WTC11 (cell line): ENCODE data around the gene LPAR2. TPM values are rescaled to one million over a fixed set of nuclear protein-coding genes. Genes with fewer than 3 reads are reported as not detected.

ENCODE experiments used
- ELF4 ChIP-seq: sonication (generic); formaldehyde crosslinking; IDR thresholded peaks from 2 replicates; pipeline ENCODE4 v1.8.1; 2022; ENCODE audit warnings: low read depth, mild to moderate bottlenecking, moderate library complexity, missing genetic modification reagents
- ESRRA ChIP-seq: sonication (generic); formaldehyde crosslinking; IDR thresholded peaks from 2 replicates; pipeline ENCODE4 v1.8.1; 2022; ENCODE audit warnings: mild to moderate bottlenecking, missing genetic modification reagents, borderline replicate concordance
- ETV6 ChIP-seq: sonication (generic); formaldehyde crosslinking; IDR thresholded peaks from 2 replicates; pipeline ENCODE4 v1.8.1; 2022; ENCODE audit warnings: mild to moderate bottlenecking, missing genetic modification reagents
- FOXJ3 ChIP-seq: sonication (generic); formaldehyde crosslinking; IDR thresholded peaks from 2 replicates; pipeline ENCODE4 v1.9.0; 2021; ENCODE audit warnings: missing genetic modification reagents, mild to moderate bottlenecking, borderline replicate concordance
- FOXP1 ChIP-seq: sonication (generic); formaldehyde crosslinking; IDR thresholded peaks from 2 replicates; pipeline ENCODE4 v1.8.0; 2022; ENCODE audit warnings: missing genetic modification reagents, mild to moderate bottlenecking, moderate library complexity, borderline replicate concordance
- KAT7 ChIP-seq: sonication (generic); formaldehyde crosslinking; IDR thresholded peaks from 2 replicates; pipeline ENCODE4 v1.8.1; 2023; ENCODE audit warnings: missing genetic modification reagents, mild to moderate bottlenecking, borderline replicate concordance
- MXD4 ChIP-seq: fragments of 250-450 bp; sonication (Bioruptor Pico); IDR thresholded peaks from 2 replicates; pipeline ENCODE4 v1.8.0; 2021; ENCODE audit warnings: mild to moderate bottlenecking, moderate library complexity, borderline replicate concordance
- MYBL2 ChIP-seq: sonication (generic); formaldehyde crosslinking; IDR thresholded peaks from 2 replicates; pipeline ENCODE4 v1.8.1; 2023; ENCODE audit warnings: mild to moderate bottlenecking, moderate library complexity, missing genetic modification reagents
- NR3C1 ChIP-seq: sonication (generic); formaldehyde crosslinking; conservative IDR thresholded peaks from 2 replicates; pipeline ENCODE4 v1.8.1; 2023; ENCODE audit warnings: low read depth, mild to moderate bottlenecking, missing genetic modification reagents
- RELA ChIP-seq: sonication (generic); formaldehyde crosslinking; IDR thresholded peaks from 2 replicates; pipeline ENCODE4 v1.8.1; 2022; ENCODE audit warnings: missing genetic modification reagents, mild to moderate bottlenecking, borderline replicate concordance
- RORB ChIP-seq: fragments of 250-450 bp; sonication (Bioruptor Pico); IDR thresholded peaks from 2 replicates; pipeline ENCODE4 v1.9.0; 2021; ENCODE audit warnings: mild to moderate bottlenecking
- SP1 ChIP-seq: sonication (generic); formaldehyde crosslinking; conservative IDR thresholded peaks from 2 replicates; pipeline ENCODE4 v1.8.1; 2022; ENCODE audit warnings: missing genetic modification reagents
- ZNF121 ChIP-seq: sonication (generic); formaldehyde crosslinking; IDR thresholded peaks from 2 replicates; pipeline ENCODE4 v1.8.0; 2023; ENCODE audit warnings: missing genetic modification reagents
- ZNF219 ChIP-seq: sonication (generic); formaldehyde crosslinking; IDR thresholded peaks from 2 replicates; pipeline ENCODE4 v1.8.0; 2023; ENCODE audit warnings: missing genetic modification reagents, mild to moderate bottlenecking, borderline replicate concordance
- ZNF232 ChIP-seq: sonication (generic); formaldehyde crosslinking; IDR thresholded peaks from 2 replicates; pipeline ENCODE4 v1.8.0; 2022; ENCODE audit warnings: mild to moderate bottlenecking, missing genetic modification reagents
- total RNA-seq: library from RNA; stranded (reverse); gene quantifications from 3 replicates; pipeline ENCODE4 v1.2.3, GENCODE V29; 2021
- TF ChIP-seq, protein P1 (sequence below): fragments of 250-450 bp; sonication (Bioruptor Pico); conservative IDR thresholded peaks from 2 replicates; pipeline ENCODE4 v1.9.0; 2021; ENCODE audit warnings: mild to moderate bottlenecking
- TF ChIP-seq, protein P2 (sequence below): sonication (generic); formaldehyde crosslinking; IDR thresholded peaks from 2 replicates; pipeline ENCODE4 v1.8.1; 2022; ENCODE audit warnings: low read depth, missing genetic modification reagents, borderline replicate concordance
- TF ChIP-seq, protein P3 (sequence below): sonication (generic); formaldehyde crosslinking; IDR thresholded peaks from 2 replicates; pipeline ENCODE4 v1.8.1; 2023; ENCODE audit warnings: mild to moderate bottlenecking, missing genetic modification reagents, moderate library complexity
- TF ChIP-seq, protein P4 (sequence below): sonication (generic); formaldehyde crosslinking; IDR thresholded peaks from 2 replicates; pipeline ENCODE4 v1.8.1; 2023; ENCODE audit warnings: mild to moderate bottlenecking, missing genetic modification reagents
- TF ChIP-seq, protein P5 (sequence below): fragments of 250-450 bp; sonication (Bioruptor Pico); IDR thresholded peaks from 2 replicates; pipeline ENCODE4 v1.9.0; 2021; ENCODE audit warnings: mild to moderate bottlenecking
- TF ChIP-seq, protein P6 (sequence below): fragments of 200-600 bp; IDR thresholded peaks from 2 replicates; pipeline ENCODE4 v1.8.0; 2022; ENCODE audit warnings: antibody characterized with exemption
- TF ChIP-seq, protein P7 (sequence below): sonication (generic); formaldehyde crosslinking; IDR thresholded peaks from 2 replicates; pipeline ENCODE4 v1.8.1; 2022; ENCODE audit warnings: low read depth, mild to moderate bottlenecking, moderate library complexity, missing genetic modification reagents, borderline replicate concordance
- TF ChIP-seq, protein P8 (sequence below): sonication (generic); formaldehyde crosslinking; IDR thresholded peaks from 2 replicates; pipeline ENCODE4 v1.8.1; 2023; ENCODE audit warnings: mild to moderate bottlenecking, moderate library complexity, missing genetic modification reagents
- TF ChIP-seq, protein P9 (sequence below): sonication (generic); formaldehyde crosslinking; IDR thresholded peaks from 2 replicates; pipeline ENCODE4 v1.8.1; 2023; ENCODE audit warnings: mild to moderate bottlenecking, missing genetic modification reagents

LPAR2 gene
- total RNA-seq, 1 experiment from 2014 or later = 44.5 TPM

DNA sequence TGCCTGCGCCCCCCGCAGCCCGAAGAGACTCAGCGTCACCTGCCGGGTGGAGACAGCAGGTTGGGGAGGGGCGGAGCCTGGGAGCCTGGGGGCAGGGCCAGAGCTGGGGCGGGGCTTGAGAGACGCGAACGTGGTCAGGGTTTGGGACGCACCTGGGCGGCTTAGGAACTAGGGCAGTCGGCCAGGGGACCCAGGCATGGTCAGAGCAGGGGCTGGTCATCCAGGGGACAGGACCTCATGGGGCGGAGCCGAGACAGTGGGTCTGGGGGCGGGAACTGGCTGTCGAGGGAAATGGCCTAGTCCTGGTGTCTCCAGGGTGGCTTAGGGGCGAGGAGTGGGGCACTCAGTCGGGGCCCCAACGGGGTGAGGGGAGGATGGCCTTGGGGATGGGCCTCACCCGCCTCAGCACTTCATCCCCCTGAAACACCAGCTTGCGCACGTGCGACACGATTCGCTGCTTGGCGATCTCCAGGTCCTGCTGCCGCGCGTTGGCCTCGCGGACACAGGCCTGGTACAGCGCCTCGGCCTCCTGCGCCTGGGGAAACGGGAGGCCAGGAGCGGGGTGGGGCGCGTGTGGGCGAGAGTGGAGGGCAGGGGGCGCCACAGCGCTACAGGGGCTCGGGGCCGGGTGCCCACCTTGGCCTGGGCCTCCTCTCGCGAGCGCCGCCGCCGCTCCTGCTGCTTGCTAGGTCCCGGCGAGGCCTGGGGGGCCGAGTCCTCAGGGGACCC is 9.7 kb upstream of the LPAR2 start (continued):
- TF ChIP-seq, protein P1, sequence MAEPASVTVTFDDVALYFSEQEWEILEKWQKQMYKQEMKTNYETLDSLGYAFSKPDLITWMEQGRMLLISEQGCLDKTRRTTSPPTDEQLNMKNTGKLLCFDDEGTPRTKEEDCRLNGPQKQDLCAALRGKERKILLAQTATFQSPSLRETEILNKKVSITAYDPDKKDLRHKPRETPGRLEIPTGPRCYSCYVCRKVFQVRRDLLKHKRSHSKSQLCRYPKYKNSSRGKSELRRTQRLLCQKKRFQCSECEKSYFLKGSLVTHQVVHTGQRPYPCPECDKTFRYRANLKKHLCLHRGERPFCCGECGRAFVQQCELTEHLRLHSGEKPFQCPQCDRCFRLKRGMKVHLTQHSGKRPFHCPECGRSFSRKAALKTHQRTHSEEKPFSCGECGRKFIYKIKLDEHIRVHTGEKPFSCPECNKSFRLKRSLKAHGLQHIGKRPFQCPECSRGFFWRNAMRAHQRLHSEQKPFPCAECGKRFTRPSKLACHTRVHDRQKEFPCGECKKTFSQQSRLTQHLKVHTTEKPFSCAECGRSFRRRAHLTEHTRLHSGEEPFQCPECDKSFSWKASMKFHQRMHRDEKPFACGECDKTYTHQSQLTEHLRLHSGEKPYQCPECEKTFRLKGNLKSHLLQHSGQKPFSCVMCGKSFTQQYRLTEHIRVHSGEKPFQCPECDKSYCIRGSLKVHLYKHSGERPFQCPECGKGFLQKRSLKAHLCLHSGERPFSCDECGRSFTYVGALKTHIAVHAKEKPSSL (CRISPR knock-in tag) = no peak
- TF ChIP-seq ZNF219 (CRISPR knock-in tag) (no peak), RORB (CRISPR knock-in tag) (no peak), NR3C1 (CRISPR knock-in tag) (no peak), SP1 (CRISPR knock-in tag) (peak; percentile 69), KAT7 (no peak), ELF4 (no peak), ZNF232 (no peak), FOXJ3 (CRISPR knock-in tag) (no peak), MXD4 (CRISPR knock-in tag) (no peak), MYBL2 (no peak), ESRRA (CRISPR knock-in tag) (no peak), FOXP1 (CRISPR knock-in tag) (peak; percentile 38), ETV6 (CRISPR knock-in tag) (0 out of 2 replicates have a peak, but pooled peaks have one; percentile 22), ZNF121 (CRISPR knock-in tag) (no peak), RELA (CRISPR knock-in tag) (no peak)
- TF ChIP-seq, protein P2, sequence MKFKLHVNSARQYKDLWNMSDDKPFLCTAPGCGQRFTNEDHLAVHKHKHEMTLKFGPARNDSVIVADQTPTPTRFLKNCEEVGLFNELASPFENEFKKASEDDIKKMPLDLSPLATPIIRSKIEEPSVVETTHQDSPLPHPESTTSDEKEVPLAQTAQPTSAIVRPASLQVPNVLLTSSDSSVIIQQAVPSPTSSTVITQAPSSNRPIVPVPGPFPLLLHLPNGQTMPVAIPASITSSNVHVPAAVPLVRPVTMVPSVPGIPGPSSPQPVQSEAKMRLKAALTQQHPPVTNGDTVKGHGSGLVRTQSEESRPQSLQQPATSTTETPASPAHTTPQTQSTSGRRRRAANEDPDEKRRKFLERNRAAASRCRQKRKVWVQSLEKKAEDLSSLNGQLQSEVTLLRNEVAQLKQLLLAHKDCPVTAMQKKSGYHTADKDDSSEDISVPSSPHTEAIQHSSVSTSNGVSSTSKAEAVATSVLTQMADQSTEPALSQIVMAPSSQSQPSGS = no peak
- TF ChIP-seq, protein P3, sequence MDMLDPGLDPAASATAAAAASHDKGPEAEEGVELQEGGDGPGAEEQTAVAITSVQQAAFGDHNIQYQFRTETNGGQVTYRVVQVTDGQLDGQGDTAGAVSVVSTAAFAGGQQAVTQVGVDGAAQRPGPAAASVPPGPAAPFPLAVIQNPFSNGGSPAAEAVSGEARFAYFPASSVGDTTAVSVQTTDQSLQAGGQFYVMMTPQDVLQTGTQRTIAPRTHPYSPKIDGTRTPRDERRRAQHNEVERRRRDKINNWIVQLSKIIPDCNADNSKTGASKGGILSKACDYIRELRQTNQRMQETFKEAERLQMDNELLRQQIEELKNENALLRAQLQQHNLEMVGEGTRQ (CRISPR knock-in tag) = no peak
- TF ChIP-seq, protein P4, sequence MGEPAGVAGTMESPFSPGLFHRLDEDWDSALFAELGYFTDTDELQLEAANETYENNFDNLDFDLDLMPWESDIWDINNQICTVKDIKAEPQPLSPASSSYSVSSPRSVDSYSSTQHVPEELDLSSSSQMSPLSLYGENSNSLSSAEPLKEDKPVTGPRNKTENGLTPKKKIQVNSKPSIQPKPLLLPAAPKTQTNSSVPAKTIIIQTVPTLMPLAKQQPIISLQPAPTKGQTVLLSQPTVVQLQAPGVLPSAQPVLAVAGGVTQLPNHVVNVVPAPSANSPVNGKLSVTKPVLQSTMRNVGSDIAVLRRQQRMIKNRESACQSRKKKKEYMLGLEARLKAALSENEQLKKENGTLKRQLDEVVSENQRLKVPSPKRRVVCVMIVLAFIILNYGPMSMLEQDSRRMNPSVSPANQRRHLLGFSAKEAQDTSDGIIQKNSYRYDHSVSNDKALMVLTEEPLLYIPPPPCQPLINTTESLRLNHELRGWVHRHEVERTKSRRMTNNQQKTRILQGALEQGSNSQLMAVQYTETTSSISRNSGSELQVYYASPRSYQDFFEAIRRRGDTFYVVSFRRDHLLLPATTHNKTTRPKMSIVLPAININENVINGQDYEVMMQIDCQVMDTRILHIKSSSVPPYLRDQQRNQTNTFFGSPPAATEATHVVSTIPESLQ (CRISPR knock-in tag) = no peak
- TF ChIP-seq, protein P5, sequence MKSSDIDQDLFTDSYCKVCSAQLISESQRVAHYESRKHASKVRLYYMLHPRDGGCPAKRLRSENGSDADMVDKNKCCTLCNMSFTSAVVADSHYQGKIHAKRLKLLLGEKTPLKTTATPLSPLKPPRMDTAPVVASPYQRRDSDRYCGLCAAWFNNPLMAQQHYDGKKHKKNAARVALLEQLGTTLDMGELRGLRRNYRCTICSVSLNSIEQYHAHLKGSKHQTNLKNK (CRISPR knock-in tag) = no peak
- TF ChIP-seq, protein P6, sequence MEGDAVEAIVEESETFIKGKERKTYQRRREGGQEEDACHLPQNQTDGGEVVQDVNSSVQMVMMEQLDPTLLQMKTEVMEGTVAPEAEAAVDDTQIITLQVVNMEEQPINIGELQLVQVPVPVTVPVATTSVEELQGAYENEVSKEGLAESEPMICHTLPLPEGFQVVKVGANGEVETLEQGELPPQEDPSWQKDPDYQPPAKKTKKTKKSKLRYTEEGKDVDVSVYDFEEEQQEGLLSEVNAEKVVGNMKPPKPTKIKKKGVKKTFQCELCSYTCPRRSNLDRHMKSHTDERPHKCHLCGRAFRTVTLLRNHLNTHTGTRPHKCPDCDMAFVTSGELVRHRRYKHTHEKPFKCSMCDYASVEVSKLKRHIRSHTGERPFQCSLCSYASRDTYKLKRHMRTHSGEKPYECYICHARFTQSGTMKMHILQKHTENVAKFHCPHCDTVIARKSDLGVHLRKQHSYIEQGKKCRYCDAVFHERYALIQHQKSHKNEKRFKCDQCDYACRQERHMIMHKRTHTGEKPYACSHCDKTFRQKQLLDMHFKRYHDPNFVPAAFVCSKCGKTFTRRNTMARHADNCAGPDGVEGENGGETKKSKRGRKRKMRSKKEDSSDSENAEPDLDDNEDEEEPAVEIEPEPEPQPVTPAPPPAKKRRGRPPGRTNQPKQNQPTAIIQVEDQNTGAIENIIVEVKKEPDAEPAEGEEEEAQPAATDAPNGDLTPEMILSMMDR = peak; percentile 26; the same call in 1 of the 2 replicates
- TF ChIP-seq, protein P7, sequence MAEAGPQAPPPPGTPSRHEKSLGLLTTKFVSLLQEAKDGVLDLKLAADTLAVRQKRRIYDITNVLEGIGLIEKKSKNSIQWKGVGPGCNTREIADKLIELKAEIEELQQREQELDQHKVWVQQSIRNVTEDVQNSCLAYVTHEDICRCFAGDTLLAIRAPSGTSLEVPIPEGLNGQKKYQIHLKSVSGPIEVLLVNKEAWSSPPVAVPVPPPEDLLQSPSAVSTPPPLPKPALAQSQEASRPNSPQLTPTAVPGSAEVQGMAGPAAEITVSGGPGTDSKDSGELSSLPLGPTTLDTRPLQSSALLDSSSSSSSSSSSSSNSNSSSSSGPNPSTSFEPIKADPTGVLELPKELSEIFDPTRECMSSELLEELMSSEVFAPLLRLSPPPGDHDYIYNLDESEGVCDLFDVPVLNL (CRISPR knock-in tag) = no peak
- TF ChIP-seq, protein P8, sequence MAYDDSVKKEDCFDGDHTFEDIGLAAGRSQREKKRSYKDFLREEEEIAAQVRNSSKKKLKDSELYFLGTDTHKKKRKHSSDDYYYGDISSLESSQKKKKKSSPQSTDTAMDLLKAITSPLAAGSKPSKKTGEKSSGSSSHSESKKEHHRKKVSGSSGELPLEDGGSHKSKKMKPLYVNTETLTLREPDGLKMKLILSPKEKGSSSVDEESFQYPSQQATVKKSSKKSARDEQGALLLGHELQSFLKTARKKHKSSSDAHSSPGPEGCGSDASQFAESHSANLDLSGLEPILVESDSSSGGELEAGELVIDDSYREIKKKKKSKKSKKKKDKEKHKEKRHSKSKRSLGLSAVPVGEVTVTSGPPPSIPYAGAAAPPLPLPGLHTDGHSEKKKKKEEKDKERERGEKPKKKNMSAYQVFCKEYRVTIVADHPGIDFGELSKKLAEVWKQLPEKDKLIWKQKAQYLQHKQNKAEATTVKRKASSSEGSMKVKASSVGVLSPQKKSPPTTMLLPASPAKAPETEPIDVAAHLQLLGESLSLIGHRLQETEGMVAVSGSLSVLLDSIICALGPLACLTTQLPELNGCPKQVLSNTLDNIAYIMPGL (CRISPR knock-in tag) = no peak
- TF ChIP-seq, protein P9, sequence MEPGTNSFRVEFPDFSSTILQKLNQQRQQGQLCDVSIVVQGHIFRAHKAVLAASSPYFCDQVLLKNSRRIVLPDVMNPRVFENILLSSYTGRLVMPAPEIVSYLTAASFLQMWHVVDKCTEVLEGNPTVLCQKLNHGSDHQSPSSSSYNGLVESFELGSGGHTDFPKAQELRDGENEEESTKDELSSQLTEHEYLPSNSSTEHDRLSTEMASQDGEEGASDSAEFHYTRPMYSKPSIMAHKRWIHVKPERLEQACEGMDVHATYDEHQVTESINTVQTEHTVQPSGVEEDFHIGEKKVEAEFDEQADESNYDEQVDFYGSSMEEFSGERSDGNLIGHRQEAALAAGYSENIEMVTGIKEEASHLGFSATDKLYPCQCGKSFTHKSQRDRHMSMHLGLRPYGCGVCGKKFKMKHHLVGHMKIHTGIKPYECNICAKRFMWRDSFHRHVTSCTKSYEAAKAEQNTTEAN (CRISPR knock-in tag) = peak; percentile 28; the same call in 1 of the 2 replicates
